IMR-90 (cell line): ENCODE results near the gene ADAMTS12. TPM values are rescaled to one million over a fixed set of nuclear protein-coding genes. Genes with fewer than 3 reads are reported as not detected.

ENCODE experiments used
- ATAC-seq: fragments of 200-7000 bp; cut with Tn5 transposase; 2 replicates; pipeline ENCODE4 v1.9.1; 2020; ENCODE audit warnings: low read depth, mild to moderate bottlenecking, moderate library complexity
- BruUV-seq: library from RNA; stranded (reverse); fragments of 400-500 nt; replicated peaks from 2 replicates; lab custom pipeline; 2021; lab: Mats Ljungman, UMichigan
- CTCF ChIA-PET: fragments of 300-600 bp; formaldehyde crosslinking; extraction: SDS; loops from one replicate; lab custom pipeline; 2021; ENCODE audit warnings: antibody characterized with exemption; lab: Yijun Ruan, JAX
- POLR2A ChIA-PET: fragments of 300-600 bp; sonication (Branson Sonifier 250); formaldehyde crosslinking; loops from one replicate; lab custom pipeline; 2022; ENCODE audit warnings: antibody characterized with exemption; ENCODE audit not compliant: unreplicated experiment; lab: Charles Lee
- DNase-seq: peaks from one replicate; pipeline ENCODE4 v3.0.0; 2013
- H2AFZ ChIP-seq: replicated peaks from 2 replicates; pipeline ENCODE3; 2013; ENCODE audit warnings: low read length, mild to moderate bottlenecking; ENCODE audit not compliant: poor library complexity
- H2AK5ac ChIP-seq: 2 replicates; pipeline ENCODE4 v1.6.1; 2013; ENCODE audit warnings: low read depth, low read length, inconsistent platforms
- H2AK9ac ChIP-seq: replicated peaks from 2 replicates; pipeline ENCODE3; 2013; ENCODE audit warnings: mild to moderate bottlenecking, low read depth, low read length, moderate library complexity; ENCODE audit not compliant: poor library complexity
- H2BK120ac ChIP-seq: 2 replicates; pipeline ENCODE4 v1.6.1; 2013; ENCODE audit warnings: low read depth, low read length, inconsistent platforms
- H2BK15ac ChIP-seq: 3 replicates; pipeline ENCODE4 v1.6.1; 2013; ENCODE audit warnings: low read depth, low read length, inconsistent platforms
- H2BK20ac ChIP-seq: 2 replicates; pipeline ENCODE4 v1.6.1; 2013; ENCODE audit warnings: low read depth, mild to moderate bottlenecking, inconsistent platforms, low read length, moderate library complexity
- H2BK5ac ChIP-seq: 2 replicates; pipeline ENCODE4 v1.6.1; 2013; ENCODE audit warnings: mild to moderate bottlenecking, low read depth, low read length, inconsistent platforms; ENCODE audit not compliant: poor library complexity, severe bottlenecking
- H3K14ac ChIP-seq: replicated peaks from 2 replicates; pipeline ENCODE4 v1.6.1; 2013; ENCODE audit warnings: low read depth, low read length, inconsistent platforms
- H3K18ac ChIP-seq: 2 replicates; pipeline ENCODE4 v1.6.1; 2013; ENCODE audit warnings: low read depth, low read length, control low read depth
- H3K23ac ChIP-seq: 2 replicates; pipeline ENCODE4 v1.6.1; 2013; ENCODE audit warnings: low read depth, low read length, inconsistent platforms
- H3K27ac ChIP-seq: 2 replicates; pipeline ENCODE4 v1.5.1; 2013; ENCODE audit warnings: mild to moderate bottlenecking, control low read depth, low read length; ENCODE audit not compliant: insufficient read depth
- H3K27me3 ChIP-seq: 2 replicates; pipeline ENCODE4 v1.6.1; 2013; ENCODE audit warnings: low read length; ENCODE audit not compliant: control insufficient read depth, insufficient read depth
- H3K36me3 ChIP-seq: 2 replicates; pipeline ENCODE4 v1.6.1; 2013; ENCODE audit warnings: low read length, mixed read lengths; ENCODE audit not compliant: control insufficient read depth, insufficient read depth
- H3K4ac ChIP-seq: 2 replicates; pipeline ENCODE4 v1.6.1; 2013; ENCODE audit warnings: low read depth, low read length, inconsistent platforms
- H3K4me1 ChIP-seq: 2 replicates; pipeline ENCODE4 v1.6.1; 2013; ENCODE audit warnings: low read length, mixed read lengths; ENCODE audit not compliant: control insufficient read depth, insufficient read depth
- H3K4me2 ChIP-seq: 2 replicates; pipeline ENCODE4 v1.6.1; 2013; ENCODE audit warnings: low read depth, mild to moderate bottlenecking, control low read depth, low read length, moderate library complexity
- H3K4me3 ChIP-seq: 2 replicates; pipeline ENCODE4 v1.5.1; 2013; ENCODE audit warnings: low read depth, mild to moderate bottlenecking, control low read depth, low read length, moderate library complexity; ENCODE audit not compliant: insufficient read depth
- H3K56ac ChIP-seq: 2 replicates; pipeline ENCODE4 v1.6.1; 2013; ENCODE audit warnings: low read length, inconsistent platforms; ENCODE audit not compliant: insufficient read depth; ENCODE audit errors: extremely low read depth
- H3K79me1 ChIP-seq, 2 experiments: 2 replicates each; pipeline ENCODE4 v1.6.1; 2013; ENCODE audit warnings: low read length in 2 of 2, inconsistent platforms in 1 of 2, low read depth in 1 of 2
- H3K9ac ChIP-seq: 2 replicates; pipeline ENCODE4 v1.6.1; 2013; ENCODE audit warnings: low read depth, low read length, control low read depth
- H3K9me1 ChIP-seq: 2 replicates; pipeline ENCODE4 v1.6.1; 2013; ENCODE audit warnings: low read length, inconsistent platforms; ENCODE audit not compliant: insufficient read depth
- H3K9me3 ChIP-seq: 2 replicates; pipeline ENCODE4 v1.6.1; 2013; ENCODE audit warnings: low read length; ENCODE audit not compliant: control insufficient read depth, insufficient read depth
- H4K20me1 ChIP-seq: 2 replicates; pipeline ENCODE4 v1.6.1; 2013; ENCODE audit warnings: low read length, inconsistent platforms; ENCODE audit not compliant: insufficient read depth
- H4K5ac ChIP-seq: 2 replicates; pipeline ENCODE4 v1.6.1; 2013; ENCODE audit warnings: mild to moderate bottlenecking, low read depth, low read length, control low read depth
- H4K8ac ChIP-seq, 2 experiments: 2 replicates each; pipeline ENCODE4 v1.6.1; 2013; ENCODE audit warnings: low read depth in 2 of 2, low read length in 2 of 2, control low read depth in 1 of 2, inconsistent platforms in 1 of 2
- H4K91ac ChIP-seq: 2 replicates; pipeline ENCODE4 v1.6.1; 2013; ENCODE audit warnings: low read depth, low read length, inconsistent platforms; ENCODE audit not compliant: insufficient read depth
- BHLHE40 ChIP-seq: fragments of 150-350 bp; IDR thresholded peaks from 2 replicates; pipeline ENCODE4 v1.6.1; 2016; ENCODE audit warnings: mild to moderate bottlenecking, low read depth, low read length
- CEBPB ChIP-seq: IDR thresholded peaks from 2 replicates; pipeline ENCODE4 v1.6.1; 2012; ENCODE audit warnings: low read depth, low read length, improper control_type of control experiment
- CHD1 ChIP-seq: IDR thresholded peaks from 2 replicates; pipeline ENCODE4 v1.6.1; 2012; ENCODE audit warnings: low read depth, low read length, improper control_type of control experiment
- CTCF ChIP-seq: conservative IDR thresholded peaks from 2 replicates; pipeline ENCODE4 v1.5.1; 2012; ENCODE audit warnings: mild to moderate bottlenecking, low read depth, low read length, improper control_type of control experiment
- ELK1 ChIP-seq: fragments of 150-350 bp; IDR thresholded peaks from 2 replicates; pipeline ENCODE4 v1.6.1; 2016; ENCODE audit warnings: low read depth, mild to moderate bottlenecking, low read length, moderate library complexity, borderline replicate concordance
- FOS ChIP-seq: fragments of 150-350 bp; IDR thresholded peaks from 2 replicates; pipeline ENCODE4 v1.6.1; 2016; ENCODE audit warnings: low read depth, low read length
- MAFK ChIP-seq: IDR thresholded peaks from 2 replicates; pipeline ENCODE4 v1.6.1; 2012; ENCODE audit warnings: low read depth, low read length, improper control_type of control experiment
- MAZ ChIP-seq: IDR thresholded peaks from 2 replicates; pipeline ENCODE4 v1.6.1; 2012; ENCODE audit warnings: low read depth, mild to moderate bottlenecking, low read length, improper control_type of control experiment, moderate library complexity, borderline replicate concordance
- MXI1 ChIP-seq: IDR thresholded peaks from 2 replicates; pipeline ENCODE4 v1.6.1; 2012; ENCODE audit warnings: low read depth, mild to moderate bottlenecking, low read length, moderate library complexity, borderline replicate concordance
- NFE2L2 ChIP-seq: fragments of 150-350 bp; IDR thresholded peaks from 2 replicates; pipeline ENCODE4 v1.6.1; 2016; ENCODE audit warnings: low read depth, mild to moderate bottlenecking, low read length
- POLR2A ChIP-seq: IDR thresholded peaks from 2 replicates; pipeline ENCODE4 v1.6.1; 2012; ENCODE audit warnings: mild to moderate bottlenecking, low read depth, low read length
- RAD21 ChIP-seq: IDR thresholded peaks from 2 replicates; pipeline ENCODE4 v1.6.1; 2012; ENCODE audit warnings: low read length, improper control_type of control experiment
- RCOR1 ChIP-seq: IDR thresholded peaks from 2 replicates; pipeline ENCODE4 v1.6.1; 2012; ENCODE audit warnings: mild to moderate bottlenecking, low read length, improper control_type of control experiment; ENCODE audit not compliant: insufficient replicate concordance
- RFX5 ChIP-seq: IDR thresholded peaks from 2 replicates; pipeline ENCODE4 v1.8.0; 2012; ENCODE audit warnings: low read depth, mild to moderate bottlenecking, low read length, moderate library complexity
- SMC3 ChIP-seq: fragments of 150-350 bp; IDR thresholded peaks from 2 replicates; pipeline ENCODE4 v1.6.1; 2016; ENCODE audit warnings: low read depth, mild to moderate bottlenecking, antibody characterized with exemption, low read length, moderate library complexity
- USF2 ChIP-seq: fragments of 150-350 bp; IDR thresholded peaks from 2 replicates; pipeline ENCODE4 v1.6.1; 2017; ENCODE audit warnings: mild to moderate bottlenecking, antibody characterized with exemption, low read length, low read depth
- WGBS, 2 experiments: methylation state at CpG; one replicate each; pipeline versions ENCODE4 v1.1.5 to v1.1.7; 2013; ENCODE audit warnings: missing lambda C conversion rate in 2 of 2; ENCODE audit not compliant: insufficient read length in 1 of 2; ENCODE audit errors: extremely low coverage in 2 of 2; 5-methylcytosine and 5-hydroxymethylcytosine counted together
- dilution Hi-C: fragments of 300-500 bp; cut with HindIII; formaldehyde crosslinking; loops from one replicate; pipeline ENCODE4 v1.14.3; 2018; ENCODE audit warnings: low sequenced_read_pairs; ENCODE audit not compliant: unreplicated experiment
- in situ Hi-C: fragments of 300-500 bp; cut with MboI; formaldehyde crosslinking; loops from 3 replicates; pipeline ENCODE4 v1.14.3; 2019; ENCODE audit warnings: low sequenced_read_pairs, inconsistent platforms, mixed read lengths
- intact Hi-C: fragments of 100-400 bp; cut with micrococcal nuclease; formaldehyde crosslinking; loops from 2 replicates; pipeline ENCODE4 v1.10.0; 2022
- polyA plus RNA-seq, 3 experiments: library from polyadenylated mRNA; depleted of rRNA; stranded (reverse); fragments of >200 nt; gene quantifications; 2 replicates each; pipeline ENCODE4 v1.2.3, GENCODE V29; 2012; ENCODE audit warnings: low replicate concordance in 1 of 3
- total RNA-seq: library from RNA; depleted of rRNA; stranded (reverse); fragments of >200 nt; gene quantifications from 2 replicates; pipeline ENCODE4 v1.2.3, GENCODE V29; 2012

Gene ADAMTS12
- total and polyA plus RNA-seq, 2 of the 4 experiments (the other 2 are of a cell fraction): 27.3 to 51.3 TPM

- ATAC-seq (no peak), DNase-seq (no peak)
- no CpG with 5 or more reads among the region's 3 CpGs for WGBS, 2 experiments
- no peak overlapping the region for H4K5ac ChIP-seq
- no peaks in the 10 kb centered on the region for H3K36me3 ChIP-seq
- CTCF ChIA-PET: no interaction called here
- no peak overlapping the region for H2AFZ ChIP-seq
- H3K9ac ChIP-seq: no peak overlapping the region
- no peak overlapping the region for H2BK20ac ChIP-seq
- no peak overlapping the region for H3K4ac ChIP-seq
- H2AK9ac ChIP-seq: no peak overlapping the region
- dilution Hi-C loops: no loop called here
- H4K91ac ChIP-seq: no peak overlapping the region
- in situ Hi-C loops: no loop called here
- no peak overlapping the region for H3K4me3 ChIP-seq
- H3K18ac ChIP-seq: no peak overlapping the region
- no peaks in the 10 kb centered on the region for H4K20me1 ChIP-seq
- no peak overlapping the region for H2BK120ac ChIP-seq
- no TSS peak for BruUV-seq
- peaks cover 3% of the 10 kb centered on the region for H3K4me1 ChIP-seq
- H3K27me3 ChIP-seq: no peaks in the 10 kb centered on the region
- H3K79me1 ChIP-seq: no peaks in the 10 kb centered on the region
- H2BK5ac ChIP-seq: no peak overlapping the region
- H3K23ac ChIP-seq: no peak overlapping the region
- peaks cover 7% of the 10 kb centered on the region; the same call in 1 of the 2 replicates for H3K9me1 ChIP-seq
- H3K27ac ChIP-seq: no peak overlapping the region
- H2AK5ac ChIP-seq: no peak overlapping the region
- intact Hi-C loops: no loop called here
- no peaks in the 10 kb centered on the region for H3K9me3 ChIP-seq
- H3K14ac ChIP-seq: no peak overlapping the region
- H3K4me2 ChIP-seq: no peak overlapping the region
- no peak overlapping the region for H4K8ac ChIP-seq
- no peak overlapping the region for H3K56ac ChIP-seq
- no peak for TF ChIP-seq ELK1
- no peak for TF ChIP-seq CHD1
- no peak for TF ChIP-seq RAD21
- no peak for TF ChIP-seq CTCF
- no peak for TF ChIP-seq BHLHE40
- no peak for TF ChIP-seq CEBPB
- no peak for TF ChIP-seq MXI1
- TF ChIP-seq USF2: no peak
- no peak for TF ChIP-seq MAFK
- no peak for TF ChIP-seq MAZ
- TF ChIP-seq FOS: no peak
- no peak for TF ChIP-seq POLR2A
- TF ChIP-seq NFE2L2: no peak
- TF ChIP-seq RFX5: no peak
- TF ChIP-seq SMC3: no peak
- TF ChIP-seq RCOR1: no peak
- POLR2A ChIA-PET: interaction anchor here (0.9 kb wide), 1 partner anchor 404 kb away, joined by 3 read pairs; no protein-coding TSS in a partner anchor
- no peak overlapping the region for H2BK15ac ChIP-seq
Measured at GRCh38 chr5:33504570-33504969, 387.2 kb downstream of the ADAMTS12 start.
